HepG2 (cell line): Measurements from ENCODE around the gene ESRP2. TPM values are rescaled to one million over a fixed set of nuclear protein-coding genes. Genes with fewer than 3 reads are reported as not detected.

ENCODE experiments used
- CEBPG ChIP-seq: IDR thresholded peaks from 2 replicates; pipeline ENCODE4 v1.6.1; 2016
- GLI4 ChIP-seq: sonication (generic); formaldehyde crosslinking; IDR thresholded peaks from 2 replicates; pipeline ENCODE4 v1.5.1; 2020; ENCODE audit warnings: missing genetic modification reagents, mild to moderate bottlenecking, moderate library complexity, borderline replicate concordance
- HOXA9 ChIP-seq: sonication (generic); formaldehyde crosslinking; IDR thresholded peaks from 2 replicates; pipeline ENCODE4 v1.8.1; 2022; ENCODE audit warnings: missing genetic modification reagents, mild to moderate bottlenecking, moderate library complexity, borderline replicate concordance
- IKZF4 ChIP-seq: sonication (generic); formaldehyde crosslinking; IDR thresholded peaks from 2 replicates; pipeline ENCODE4 v1.5.1; 2020; ENCODE audit warnings: borderline replicate concordance, mild to moderate bottlenecking, low read depth, missing genetic modification reagents; ENCODE audit errors: not compliant biosample characterization
- NRL ChIP-seq: sonication (generic); formaldehyde crosslinking; IDR thresholded peaks from 2 replicates; pipeline ENCODE4 v1.5.0; 2020; ENCODE audit warnings: missing genetic modification reagents, mild to moderate bottlenecking, moderate library complexity, borderline replicate concordance
- PHF20 ChIP-seq: sonication (generic); formaldehyde crosslinking; IDR thresholded peaks from 2 replicates; pipeline ENCODE4 v1.5.0; 2020; ENCODE audit warnings: mild to moderate bottlenecking, missing genetic modification reagents
- PHF8 ChIP-seq: sonication (generic); formaldehyde crosslinking; IDR thresholded peaks from 2 replicates; pipeline ENCODE4 v1.5.0; 2020; ENCODE audit warnings: missing genetic modification reagents
- PITX1 ChIP-seq: sonication (generic); formaldehyde crosslinking; IDR thresholded peaks from 2 replicates; pipeline ENCODE4 v1.5.1; 2020; ENCODE audit warnings: mild to moderate bottlenecking, missing genetic modification reagents
- POLR2G ChIP-seq: fragments of 200-400 bp; formaldehyde crosslinking; IDR thresholded peaks from 2 replicates; pipeline ENCODE4 v1.6.1; 2018; ENCODE audit warnings: mild to moderate bottlenecking, low read depth, low read length, moderate library complexity
- REST ChIP-seq, 2 experiments: IDR thresholded peaks; 2 replicates each; pipeline ENCODE4 v1.6.1; 2011 to 2012; ENCODE audit warnings: low read length in 2 of 2, borderline replicate concordance in 1 of 2, low read depth in 1 of 2, mild to moderate bottlenecking in 1 of 2, moderate library complexity in 1 of 2
- RXRB ChIP-seq: IDR thresholded peaks from 2 replicates; pipeline ENCODE4 v1.6.1; 2016; ENCODE audit warnings: borderline replicate concordance, missing genetic modification reagents, missing compliant biosample characterization
- TBX2 ChIP-seq: sonication (generic); formaldehyde crosslinking; IDR thresholded peaks from 2 replicates; pipeline ENCODE4 v1.5.0; 2020; ENCODE audit warnings: missing genetic modification reagents, mild to moderate bottlenecking, borderline replicate concordance
- ZBTB39 ChIP-seq: sonication (generic); formaldehyde crosslinking; IDR thresholded peaks from 2 replicates; pipeline ENCODE4 v1.5.0; 2020; ENCODE audit warnings: missing genetic modification reagents
- ZNF24 ChIP-seq: fragments of 450-650 bp; IDR thresholded peaks from 2 replicates; pipeline ENCODE4 v1.6.1; 2017; ENCODE audit warnings: antibody characterized with exemption, mild to moderate bottlenecking
- ZNF335 ChIP-seq: sonication (generic); formaldehyde crosslinking; IDR thresholded peaks from 2 replicates; pipeline ENCODE4 v1.4.0; 2020; ENCODE audit warnings: missing genetic modification reagents
- ZNF431 ChIP-seq: sonication (generic); formaldehyde crosslinking; IDR thresholded peaks from 2 replicates; pipeline ENCODE4 v1.9.0; 2022; ENCODE audit warnings: missing genetic modification reagents, low read depth, mild to moderate bottlenecking, borderline replicate concordance
- ZNF569 ChIP-seq: sonication (generic); formaldehyde crosslinking; IDR thresholded peaks from 2 replicates; pipeline ENCODE4 v1.5.0; 2020; ENCODE audit warnings: mild to moderate bottlenecking, missing genetic modification reagents, moderate library complexity, borderline replicate concordance
- ZNF652 ChIP-seq: IDR thresholded peaks from 2 replicates; pipeline ENCODE4 v1.6.1; 2016; ENCODE audit warnings: low read depth, borderline replicate concordance
- polyA plus RNA-seq, 8 experiments: library from polyadenylated mRNA; depleted of rRNA in 3 of 8; stranded (reverse) in 7 of 8; unstranded in 1 of 8; fragments of >200 nt; fragmentation: Illumina TruSeq in 4 of 8; extraction: Trizol in 4 of 8; gene quantifications; 2 replicates each; pipeline versions ENCODE4 v1.2.1 to v1.2.3, GENCODE V29; 2011 to 2016; ENCODE audit warnings: low read depth in 4 of 8, missing spikeins in 1 of 8, mixed read lengths in 1 of 8; ENCODE audit not compliant: insufficient read depth in 1 of 8
- total RNA-seq, 5 experiments: library from RNA; depleted of rRNA; stranded (reverse); fragments of >200 nt; fragmentation: Illumina TruSeq; extraction: Trizol; gene quantifications; 2 replicates each; pipeline ENCODE4 v1.2.3, GENCODE V29; 2016; ENCODE audit warnings: low read depth in 1 of 5

ESRP2 gene
- total and polyA plus RNA-seq, 2 of the 13 experiments (the other 11 are each of a cell fraction or from before 2014, with no cell fraction given), result 21.1 to 32.4 TPM

- TF ChIP-seq ZBTB39 (CRISPR knock-in tag) (no peak), ZNF569 (CRISPR knock-in tag) (no peak), NRL (CRISPR knock-in tag) (0 out of 2 replicates have a peak, but pooled peaks have one; percentile 5), PITX1 (peak; percentile 52; the same call in 1 of the 2 replicates), ZNF431 (peak; percentile 98; the same call in 1 of the 2 replicates), HOXA9 (CRISPR knock-in tag) (0 out of 2 replicates have a peak, but pooled peaks have one; percentile 11), IKZF4 (peak; percentile 12), TBX2 (CRISPR knock-in tag) (no peak), ZNF24 (no peak), GLI4 (CRISPR knock-in tag) (no peak), RXRB (CRISPR knock-in tag) (peak; percentile 32; the same call in 1 of the 2 replicates), ZNF652 (CRISPR knock-in tag) (no peak), REST (IDR thresholded peaks at IDR 0.05; ENCODE audit: borderline replicate concordance in 1 of 2, low read depth in 1 of 2, low read length in 2 of 2) (0 out of 4 replicates have a peak, but pooled peaks of 1 of the 2 experiments have one; percentile 46), PHF8 (CRISPR knock-in tag) (peak; percentile 58), CEBPG (CRISPR knock-in tag) (no peak), POLR2G (peak; percentile 82), PHF20 (CRISPR knock-in tag) (peak; percentile 65), ZNF335 (CRISPR knock-in tag) (peak; percentile 56; the same call in 1 of the 2 replicates)
Measured at GRCh38 chr16:68236137-68236825, 354 bp upstream of the ESRP2 start (continued).
